Stimulated activated naive CD4-positive, alpha-beta T cell (primary cell): ENCODE data around the gene USP25.

Experiments used
- DNase-seq, 6 experiments: peaks; one replicate each; lab custom pipeline; 2025; lab: John Stamatoyannopoulos, UW

The USP25 gene

GRCh38 chr21:15809818-15810217, 80.0 kb downstream of the USP25 start:
- DNase-seq = no peak

GRCh38 chr21:15815285-15815684, 85.5 kb downstream of the USP25 start:
- DNase-seq = no peak

- no peak for DNase-seq
Observed at GRCh38 chr21:15820327-15820726, 90.5 kb downstream of the USP25 start.

GRCh38 chr21:15820852-15821379, 91.1 kb downstream of the USP25 start:
- DNase-seq = no peak

GRCh38 chr21:15823486-15824150, 93.8 kb downstream of the USP25 start:
- peak in 3 of 6 experiments; percentile 18 to 53 (median 34) for DNase-seq

GRCh38 chr21:15825700-15826099, 95.9 kb downstream of the USP25 start:
- DNase-seq = no peak

GRCh38 chr21:15826147-15826780, 96.5 kb downstream of the USP25 start:
- DNase-seq = peak in 4 of 6 experiments; percentile 5 to 40 (median 27)

GRCh38 chr21:15826908-15827601, 97.3 kb downstream of the USP25 start:
- DNase-seq = no peak

- DNase-seq = no peak
Observed at GRCh38 chr21:15831497-15831896, 101.7 kb downstream of the USP25 start.

- no peak for DNase-seq
Observed at GRCh38 chr21:15837645-15838044, 107.9 kb downstream of the USP25 start.

GRCh38 chr21:15839026-15839425, 109.2 kb downstream of the USP25 start:
- no peak for DNase-seq

GRCh38 chr21:15839601-15840000, 109.8 kb downstream of the USP25 start:
- no peak for DNase-seq

GRCh38 chr21:15840406-15840805, 110.6 kb downstream of the USP25 start:
- no peak for DNase-seq

- DNase-seq = no peak
Observed at GRCh38 chr21:15841856-15842564, 112.2 kb downstream of the USP25 start.

GRCh38 chr21:15842565-15842880, 112.7 kb downstream of the USP25 start:
- DNase-seq = no peak

- no peak for DNase-seq
Observed at GRCh38 chr21:15843766-15844165, 114.0 kb downstream of the USP25 start.

- no peak for DNase-seq
Observed at GRCh38 chr21:15848634-15849560, 119.1 kb downstream of the USP25 start.

- DNase-seq = no peak
Observed at GRCh38 chr21:15849927-15850326, 120.1 kb downstream of the USP25 start.

GRCh38 chr21:15850645-15851044, 120.9 kb downstream of the USP25 start:
- no peak for DNase-seq

- DNase-seq = no peak
Observed at GRCh38 chr21:15852146-15852545, 122.4 kb downstream of the USP25 start.

- no peak for DNase-seq
Observed at GRCh38 chr21:15853126-15853525, 123.3 kb downstream of the USP25 start.
